GM19099 (cell line): Measurements from ENCODE around the gene RCL1.

Experiments used
- POLR2A ChIP-seq: IDR thresholded peaks from 3 replicates; pipeline ENCODE4 v1.6.1; 2011; ENCODE audit warnings: low read depth; ENCODE audit not compliant: insufficient read length; ENCODE audit errors: extremely low read depth

RCL1 gene

DNA sequence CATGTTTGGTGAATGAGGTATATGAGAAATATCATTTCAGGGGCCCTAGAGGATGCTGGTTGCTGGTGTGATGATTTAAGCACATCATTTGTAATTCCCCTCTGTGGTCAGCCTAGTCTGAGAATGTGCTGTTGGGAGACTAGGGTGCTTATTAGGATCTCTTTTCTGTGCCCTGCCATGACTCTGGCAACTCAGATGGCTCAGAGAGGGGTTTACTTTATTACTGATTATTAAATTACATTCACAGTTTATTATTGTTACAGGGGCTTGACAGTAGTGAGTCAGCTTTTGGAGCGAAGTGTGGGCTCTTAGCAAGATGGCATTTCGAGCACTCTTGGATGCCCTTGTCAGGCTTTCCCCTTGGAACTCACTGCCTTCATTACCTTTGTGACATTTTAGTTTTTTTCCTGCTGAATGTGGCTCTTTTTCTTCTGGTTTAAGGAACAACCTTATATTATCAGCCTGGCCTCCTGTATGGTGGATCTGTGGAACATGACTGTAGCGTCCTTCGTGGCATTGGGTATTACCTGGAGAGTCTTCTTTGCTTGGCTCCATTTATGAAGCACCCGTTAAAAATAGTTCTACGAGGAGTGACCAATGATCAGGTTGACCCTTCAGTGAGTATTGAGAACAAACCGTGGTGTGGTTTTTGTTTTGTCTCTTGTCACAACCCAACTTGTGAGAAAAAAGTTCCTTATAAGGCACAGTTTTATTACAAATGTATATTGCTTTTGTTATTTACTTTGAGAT is 33.8 kb downstream of the RCL1 start:
- TF ChIP-seq POLR2A, result no peak

DNA sequence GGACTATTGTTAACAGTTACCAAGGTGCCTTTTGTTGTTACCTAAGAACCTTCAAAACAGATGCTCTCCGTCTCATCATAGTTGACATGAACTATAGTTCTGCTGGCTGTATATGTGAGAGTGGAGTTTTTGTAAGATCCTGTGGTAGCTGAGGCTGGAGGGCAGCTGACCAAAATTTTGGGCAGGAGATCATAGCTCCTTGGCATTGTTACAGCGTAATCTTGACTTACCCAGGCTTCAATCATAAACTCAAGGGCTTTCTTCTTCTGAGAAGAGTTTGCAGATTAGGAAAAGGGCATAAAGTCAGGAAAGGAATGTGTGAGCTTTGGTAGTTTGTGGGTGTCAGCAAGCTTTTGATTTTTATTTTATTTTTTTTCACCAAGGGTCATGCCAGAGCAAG is 34.5 kb downstream of the RCL1 start:
- TF ChIP-seq POLR2A, result no peak

DNA sequence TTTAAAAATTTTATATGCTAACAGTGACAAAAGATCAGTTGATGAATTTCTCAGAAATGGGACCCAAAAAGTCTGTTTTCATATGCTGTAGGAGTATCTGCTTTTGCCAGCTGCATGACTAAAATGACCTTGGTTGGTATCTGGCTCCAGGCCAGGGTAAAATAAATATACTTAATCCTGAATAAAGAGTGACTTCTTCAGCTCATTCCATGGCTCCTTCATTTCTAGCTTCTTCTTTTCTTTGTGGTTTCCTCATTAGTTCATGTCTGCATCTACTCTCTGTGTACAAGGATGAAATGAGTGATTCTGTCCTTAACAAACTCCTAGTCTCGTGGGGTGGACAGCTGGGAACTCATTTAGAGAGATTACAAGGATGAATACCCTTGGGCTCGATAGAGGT is 36.0 kb downstream of the RCL1 start:
- no peak for TF ChIP-seq POLR2A

DNA sequence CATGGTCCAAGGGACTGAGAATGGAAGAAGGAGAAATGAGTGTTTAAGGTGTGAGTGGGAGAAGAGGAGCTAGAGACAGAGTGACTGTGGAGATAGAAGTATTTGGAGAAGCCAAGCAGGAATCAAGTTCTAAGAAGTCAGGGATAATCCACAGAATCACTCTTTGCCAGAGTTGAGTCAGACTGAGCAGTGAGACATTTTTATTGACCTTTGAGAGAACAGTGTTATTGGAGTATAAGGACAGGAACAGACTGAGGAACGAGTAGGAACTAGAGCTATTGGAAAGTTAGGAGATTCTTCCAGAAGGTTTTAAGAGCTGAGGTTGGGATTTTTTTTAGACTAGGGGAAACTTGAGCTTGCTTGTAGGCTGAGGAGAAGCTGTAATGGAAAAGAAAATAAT is 37.2 kb downstream of the RCL1 start:
- TF ChIP-seq POLR2A, result no peak

DNA sequence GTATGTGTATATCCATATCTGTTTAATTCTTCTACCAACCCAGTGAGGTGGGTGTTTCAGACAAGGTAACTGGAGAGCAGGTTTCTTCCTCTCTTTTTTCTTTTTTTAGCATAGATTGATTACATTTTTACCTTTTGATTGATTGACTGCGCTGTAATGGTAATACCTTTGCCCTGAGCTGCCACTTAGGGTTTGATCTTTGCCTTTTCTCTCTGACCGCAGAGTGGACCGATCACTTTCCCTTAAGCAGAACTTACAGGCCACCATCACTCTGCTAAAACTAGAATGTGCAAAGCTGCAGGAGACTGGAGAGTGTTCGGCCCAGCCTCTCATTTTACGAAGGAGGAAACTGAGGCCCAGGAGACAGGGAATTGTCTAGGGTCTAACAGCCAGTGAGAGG is 38.0 kb downstream of the RCL1 start:
- no peak for TF ChIP-seq POLR2A

DNA sequence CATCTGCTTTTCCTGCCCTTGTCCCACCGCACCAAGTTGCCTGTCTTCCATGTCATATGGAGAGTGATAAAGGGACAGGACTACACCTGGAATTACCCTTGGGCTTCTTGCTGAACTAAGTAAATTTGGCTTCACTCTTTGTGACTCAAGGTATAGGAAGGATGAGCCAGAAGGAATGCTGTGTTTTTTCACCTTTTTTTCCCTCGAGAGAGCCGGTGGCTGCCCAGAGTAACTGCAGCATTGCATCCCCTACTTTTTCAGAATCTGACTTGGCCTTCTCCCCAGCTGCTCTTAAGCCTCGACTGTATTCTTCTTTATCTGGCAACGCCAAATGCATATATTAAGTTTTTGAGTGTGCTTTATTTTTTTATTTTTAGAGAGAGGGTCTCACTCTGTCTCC is 38.4 kb downstream of the RCL1 start:
- no peak for TF ChIP-seq POLR2A

DNA sequence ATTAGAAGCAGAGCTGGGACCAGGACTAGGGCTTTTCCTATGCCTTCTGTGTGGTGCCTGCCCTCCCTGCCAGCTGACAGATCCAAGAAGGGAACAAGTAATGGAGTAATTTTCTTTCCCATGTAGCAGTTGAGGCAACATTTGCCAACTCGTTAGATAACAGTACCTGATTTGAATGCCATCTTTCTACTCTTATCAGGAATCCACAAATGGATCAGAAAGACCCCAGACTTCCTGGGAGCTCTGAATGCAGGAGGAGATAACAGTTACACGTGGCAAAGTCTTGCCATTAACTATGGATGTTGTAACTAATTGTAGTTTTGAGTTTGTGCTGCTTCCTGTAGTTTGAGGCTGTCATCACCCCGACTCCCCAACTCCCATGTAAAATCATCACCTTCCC is 39.2 kb downstream of the RCL1 start:
- TF ChIP-seq POLR2A, result no peak

DNA sequence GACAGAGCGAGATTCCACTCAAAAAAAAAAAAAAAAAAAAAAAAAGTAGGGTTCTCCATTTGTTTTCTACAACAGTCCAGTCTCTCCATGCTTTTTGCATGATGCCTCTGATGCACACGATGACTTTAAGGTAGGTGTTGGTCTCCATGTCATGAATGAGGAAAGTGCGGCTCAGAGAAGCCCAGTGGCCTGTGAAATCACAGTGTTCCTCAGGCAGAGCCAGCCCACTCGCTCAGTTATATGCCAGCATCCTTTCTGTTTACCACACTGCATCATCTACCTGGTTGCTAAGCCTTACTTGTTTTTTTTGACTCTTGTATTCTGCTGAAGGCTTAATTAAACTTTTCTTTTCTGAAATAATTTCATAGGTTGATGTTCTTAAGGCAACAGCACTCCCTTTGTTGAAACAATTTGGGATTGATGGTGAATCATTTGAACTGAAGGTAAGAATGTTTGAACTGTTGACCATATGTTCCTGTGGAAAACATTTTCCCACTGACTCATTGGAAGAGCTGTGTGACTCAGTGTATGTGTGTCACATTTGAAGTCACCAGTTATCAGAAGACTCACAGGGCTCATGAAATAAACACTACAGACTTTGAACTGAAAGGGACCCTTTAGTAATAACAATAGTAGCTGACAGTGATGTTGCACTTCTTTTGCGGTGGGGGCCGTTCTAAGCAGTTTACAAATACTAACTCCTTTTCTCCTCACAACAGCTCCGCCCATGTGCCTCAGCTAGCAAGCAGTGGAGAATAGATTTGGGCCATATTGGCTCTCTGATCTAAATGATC is 40.2 kb downstream of the RCL1 start:
- no peak for TF ChIP-seq POLR2A

DNA sequence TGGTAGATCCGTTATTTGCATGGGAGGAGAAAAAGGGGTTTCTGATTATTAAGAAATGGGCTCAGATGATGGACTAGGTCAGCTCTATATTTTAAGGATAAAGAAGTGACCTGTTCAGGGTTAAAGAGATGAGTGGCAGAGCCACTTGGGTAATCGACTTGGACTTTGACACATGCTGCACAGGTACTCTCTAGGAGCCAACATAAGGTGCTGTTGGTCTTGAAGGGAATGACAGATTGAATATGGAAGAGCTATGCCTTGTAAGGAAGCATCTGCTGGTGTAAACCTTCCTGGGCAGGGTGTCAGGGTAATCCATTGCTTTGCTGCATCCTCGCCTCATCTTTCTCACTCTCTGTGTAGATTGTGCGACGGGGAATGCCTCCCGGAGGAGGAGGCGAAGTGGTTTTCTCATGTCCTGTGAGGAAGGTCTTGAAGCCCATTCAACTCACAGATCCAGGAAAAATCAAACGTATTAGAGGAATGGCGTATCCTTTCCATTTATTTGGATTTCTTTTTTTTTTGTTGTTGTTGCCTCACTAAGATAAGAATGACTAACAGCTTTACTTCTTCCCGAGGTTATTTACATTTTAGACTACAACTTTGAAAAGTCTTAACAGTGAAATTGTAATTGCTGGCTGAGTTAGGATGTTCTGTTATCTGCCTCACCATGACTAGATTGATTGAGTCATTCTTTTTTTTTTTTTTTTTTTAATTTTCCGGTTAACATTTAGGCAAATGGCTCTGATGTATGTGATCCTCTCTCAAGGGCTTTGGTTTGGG is 41.2 kb downstream of the RCL1 start:
- TF ChIP-seq POLR2A, result no peak

DNA sequence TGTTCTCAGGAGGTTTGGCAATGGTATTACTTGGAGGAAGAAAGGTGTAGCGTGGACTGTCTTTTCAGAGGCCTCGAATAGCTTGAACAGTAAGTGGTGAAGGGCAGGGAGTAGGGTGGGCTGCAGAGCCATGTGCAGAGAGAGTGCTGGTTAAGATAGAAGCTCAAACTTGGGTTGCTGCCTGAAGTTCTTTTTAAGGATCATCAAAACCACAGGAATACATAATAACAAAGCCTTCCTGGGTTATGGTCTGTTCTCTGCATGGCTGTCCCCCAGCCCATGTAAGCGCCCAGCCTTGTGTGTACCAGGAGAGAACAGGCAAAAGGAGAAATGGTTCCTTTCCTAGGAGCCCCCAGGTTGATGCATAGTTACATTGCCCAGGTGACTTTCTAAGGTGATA is 43.9 kb downstream of the RCL1 start:
- TF ChIP-seq POLR2A, result no peak

DNA sequence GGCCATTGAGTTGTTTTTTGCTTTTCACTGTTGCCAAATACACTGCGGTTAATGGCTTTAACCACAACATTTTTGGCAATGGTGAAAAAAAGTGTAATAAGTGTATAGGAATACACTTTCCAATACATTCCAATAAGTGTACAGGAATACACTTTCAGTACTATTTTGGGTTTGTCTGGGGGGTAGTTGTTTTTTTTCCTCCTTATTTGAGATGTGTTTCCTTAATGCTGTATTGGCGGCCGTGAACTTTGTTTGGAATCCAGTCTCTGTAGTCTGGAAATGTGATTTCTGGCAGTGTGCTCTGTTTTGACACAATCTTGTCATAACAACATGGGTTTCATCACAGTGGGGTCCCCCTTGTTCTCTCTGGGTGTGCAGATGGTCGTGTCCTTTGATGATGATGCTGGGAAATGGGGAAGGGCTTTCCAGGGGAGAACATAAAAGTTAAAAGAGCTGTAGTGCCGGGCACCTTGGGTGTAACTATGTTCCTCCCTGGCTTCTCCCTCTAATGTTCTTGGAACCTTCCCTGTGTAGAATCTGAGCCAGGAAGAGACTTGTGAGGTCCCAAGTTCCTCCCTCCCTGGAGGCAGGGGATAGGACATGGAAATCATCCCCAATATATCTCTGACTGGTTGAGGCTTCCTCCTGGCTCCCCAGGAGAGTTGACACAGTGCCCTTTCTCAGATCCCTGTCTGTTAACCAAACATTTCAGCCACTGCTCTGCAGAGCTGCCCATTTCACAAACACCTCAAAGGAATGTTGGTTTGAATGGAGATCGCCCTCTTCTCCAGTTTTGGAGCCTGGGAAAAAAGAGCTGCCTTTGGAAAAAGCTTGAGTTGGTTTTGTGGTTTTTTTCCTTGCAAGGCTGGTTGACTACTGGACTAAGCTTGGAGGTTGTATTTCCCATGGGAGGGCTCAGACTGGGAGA is 44.8 kb downstream of the RCL1 start:
- TF ChIP-seq POLR2A, result no peak

DNA sequence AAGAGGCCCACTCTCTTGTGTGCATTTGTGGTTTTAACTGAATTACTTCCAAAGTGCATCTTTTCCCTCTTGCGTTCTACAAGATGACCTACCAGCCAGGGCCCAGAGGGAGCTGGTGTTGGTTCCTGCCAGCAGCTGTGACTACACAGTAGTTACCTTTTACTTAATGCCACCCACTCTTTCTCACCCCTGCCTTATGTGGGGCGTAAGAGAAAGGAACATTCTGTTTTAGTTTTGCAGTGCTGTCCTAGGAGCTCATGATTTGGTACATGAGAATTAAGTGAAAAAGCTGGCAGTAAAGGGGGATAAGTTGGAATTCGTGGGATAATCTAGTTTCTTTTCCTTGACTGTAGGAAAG is 45.4 kb downstream of the RCL1 start:
- no peak for TF ChIP-seq POLR2A

DNA sequence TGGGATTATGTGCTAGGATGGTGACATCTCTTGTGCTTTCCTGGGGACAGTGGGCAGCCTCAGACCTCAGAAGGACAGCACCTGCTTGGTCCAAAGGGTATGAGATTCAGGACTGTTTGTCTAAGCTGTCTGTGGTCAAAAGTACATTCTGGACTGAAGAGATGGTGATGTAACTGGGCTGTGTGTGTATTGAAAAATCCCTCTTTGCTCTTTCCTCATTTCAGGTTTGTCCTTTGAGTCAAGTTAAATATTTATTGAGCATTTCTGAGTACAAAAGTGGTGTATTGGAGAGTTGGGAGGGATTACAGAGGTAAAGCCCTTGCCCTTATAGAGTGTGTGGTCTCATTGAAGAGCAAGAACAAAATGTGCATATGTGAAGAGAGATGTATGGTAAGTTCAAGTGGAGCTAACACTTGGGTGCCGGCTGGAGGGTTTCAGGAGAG is 46.7 kb downstream of the RCL1 start:
- no peak for TF ChIP-seq POLR2A

DNA sequence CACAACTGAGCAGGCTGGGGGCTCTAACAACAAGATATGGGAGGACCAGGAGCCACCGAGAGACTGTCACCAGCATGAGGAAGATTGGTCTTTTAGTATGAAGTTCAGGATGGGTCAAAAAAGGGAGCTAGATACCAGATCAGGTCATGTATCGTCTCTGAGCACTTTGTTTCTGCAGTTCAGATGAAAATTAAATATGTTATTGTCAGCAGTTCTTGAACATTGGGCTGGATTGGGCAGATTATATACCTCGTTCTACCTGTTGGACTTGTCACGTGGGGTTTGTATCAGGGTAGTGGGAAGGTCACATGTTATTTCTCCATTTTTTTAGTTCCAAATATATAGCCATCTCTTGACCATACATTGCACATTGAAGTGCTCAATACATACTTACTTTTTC is 47.3 kb downstream of the RCL1 start:
- no peak for TF ChIP-seq POLR2A

DNA sequence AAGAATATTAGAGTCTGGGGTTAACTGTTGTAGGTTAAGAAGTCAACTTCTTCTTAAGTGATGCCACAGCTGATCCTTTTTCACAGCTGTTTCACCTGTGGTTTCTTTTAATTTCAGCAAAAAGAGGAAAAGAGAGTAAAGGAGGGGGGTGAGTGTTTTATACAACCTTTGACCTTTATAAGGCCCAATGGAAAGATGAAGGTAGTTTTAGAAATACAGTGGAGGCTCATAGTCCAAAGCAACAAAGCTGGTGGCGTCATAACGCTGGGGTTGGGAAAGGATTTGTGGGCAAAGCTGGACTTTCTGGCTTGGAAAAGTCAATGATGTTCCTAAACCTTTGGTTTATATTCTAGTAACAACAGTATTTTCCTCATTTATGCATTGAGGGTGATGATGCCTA is 49.5 kb downstream of the RCL1 start:
- TF ChIP-seq POLR2A, result no peak
